IMR-90 (cell line): ENCODE results near the gene PMEPA1. TPM values are rescaled to one million over a fixed set of nuclear protein-coding genes. Genes with fewer than 3 reads are reported as not detected.

Experiments used
- ATAC-seq: fragments of 200-7000 bp; cut with Tn5 transposase; 2 replicates; pipeline ENCODE4 v1.9.1; 2020; ENCODE audit warnings: low read depth, mild to moderate bottlenecking, moderate library complexity
- BruUV-seq: library from RNA; stranded (reverse); fragments of 400-500 nt; replicated peaks from 2 replicates; lab custom pipeline; 2021; lab: Mats Ljungman, UMichigan
- CTCF ChIA-PET: fragments of 300-600 bp; formaldehyde crosslinking; extraction: SDS; loops from one replicate; lab custom pipeline; 2021; ENCODE audit warnings: antibody characterized with exemption; lab: Yijun Ruan, JAX
- POLR2A ChIA-PET: fragments of 300-600 bp; sonication (Branson Sonifier 250); formaldehyde crosslinking; loops from one replicate; lab custom pipeline; 2022; ENCODE audit warnings: antibody characterized with exemption; ENCODE audit not compliant: unreplicated experiment; lab: Charles Lee
- DNase-seq: peaks from one replicate; pipeline ENCODE4 v3.0.0; 2013
- H2AFZ ChIP-seq: replicated peaks from 2 replicates; pipeline ENCODE3; 2013; ENCODE audit warnings: low read length, mild to moderate bottlenecking; ENCODE audit not compliant: poor library complexity
- H2AK5ac ChIP-seq: 2 replicates; pipeline ENCODE4 v1.6.1; 2013; ENCODE audit warnings: low read depth, low read length, inconsistent platforms
- H2AK9ac ChIP-seq: replicated peaks from 2 replicates; pipeline ENCODE3; 2013; ENCODE audit warnings: mild to moderate bottlenecking, low read depth, low read length, moderate library complexity; ENCODE audit not compliant: poor library complexity
- H2BK120ac ChIP-seq: 2 replicates; pipeline ENCODE4 v1.6.1; 2013; ENCODE audit warnings: low read depth, low read length, inconsistent platforms
- H2BK15ac ChIP-seq: 3 replicates; pipeline ENCODE4 v1.6.1; 2013; ENCODE audit warnings: low read depth, low read length, inconsistent platforms
- H2BK20ac ChIP-seq: 2 replicates; pipeline ENCODE4 v1.6.1; 2013; ENCODE audit warnings: low read depth, mild to moderate bottlenecking, inconsistent platforms, low read length, moderate library complexity
- H2BK5ac ChIP-seq: 2 replicates; pipeline ENCODE4 v1.6.1; 2013; ENCODE audit warnings: mild to moderate bottlenecking, low read depth, low read length, inconsistent platforms; ENCODE audit not compliant: poor library complexity, severe bottlenecking
- H3K14ac ChIP-seq: replicated peaks from 2 replicates; pipeline ENCODE4 v1.6.1; 2013; ENCODE audit warnings: low read depth, low read length, inconsistent platforms
- H3K18ac ChIP-seq: 2 replicates; pipeline ENCODE4 v1.6.1; 2013; ENCODE audit warnings: low read depth, low read length, control low read depth
- H3K23ac ChIP-seq: 2 replicates; pipeline ENCODE4 v1.6.1; 2013; ENCODE audit warnings: low read depth, low read length, inconsistent platforms
- H3K27ac ChIP-seq: 2 replicates; pipeline ENCODE4 v1.5.1; 2013; ENCODE audit warnings: mild to moderate bottlenecking, control low read depth, low read length; ENCODE audit not compliant: insufficient read depth
- H3K27me3 ChIP-seq: 2 replicates; pipeline ENCODE4 v1.6.1; 2013; ENCODE audit warnings: low read length; ENCODE audit not compliant: control insufficient read depth, insufficient read depth
- H3K36me3 ChIP-seq: 2 replicates; pipeline ENCODE4 v1.6.1; 2013; ENCODE audit warnings: low read length, mixed read lengths; ENCODE audit not compliant: control insufficient read depth, insufficient read depth
- H3K4ac ChIP-seq: 2 replicates; pipeline ENCODE4 v1.6.1; 2013; ENCODE audit warnings: low read depth, low read length, inconsistent platforms
- H3K4me1 ChIP-seq: 2 replicates; pipeline ENCODE4 v1.6.1; 2013; ENCODE audit warnings: low read length, mixed read lengths; ENCODE audit not compliant: control insufficient read depth, insufficient read depth
- H3K4me2 ChIP-seq: 2 replicates; pipeline ENCODE4 v1.6.1; 2013; ENCODE audit warnings: low read depth, mild to moderate bottlenecking, control low read depth, low read length, moderate library complexity
- H3K4me3 ChIP-seq: 2 replicates; pipeline ENCODE4 v1.5.1; 2013; ENCODE audit warnings: low read depth, mild to moderate bottlenecking, control low read depth, low read length, moderate library complexity; ENCODE audit not compliant: insufficient read depth
- H3K56ac ChIP-seq: 2 replicates; pipeline ENCODE4 v1.6.1; 2013; ENCODE audit warnings: low read length, inconsistent platforms; ENCODE audit not compliant: insufficient read depth; ENCODE audit errors: extremely low read depth
- H3K79me1 ChIP-seq, 2 experiments: 2 replicates each; pipeline ENCODE4 v1.6.1; 2013; ENCODE audit warnings: low read length in 2 of 2, inconsistent platforms in 1 of 2, low read depth in 1 of 2
- H3K9ac ChIP-seq: 2 replicates; pipeline ENCODE4 v1.6.1; 2013; ENCODE audit warnings: low read depth, low read length, control low read depth
- H3K9me1 ChIP-seq: 2 replicates; pipeline ENCODE4 v1.6.1; 2013; ENCODE audit warnings: low read length, inconsistent platforms; ENCODE audit not compliant: insufficient read depth
- H3K9me3 ChIP-seq: 2 replicates; pipeline ENCODE4 v1.6.1; 2013; ENCODE audit warnings: low read length; ENCODE audit not compliant: control insufficient read depth, insufficient read depth
- H4K20me1 ChIP-seq: 2 replicates; pipeline ENCODE4 v1.6.1; 2013; ENCODE audit warnings: low read length, inconsistent platforms; ENCODE audit not compliant: insufficient read depth
- H4K5ac ChIP-seq: 2 replicates; pipeline ENCODE4 v1.6.1; 2013; ENCODE audit warnings: mild to moderate bottlenecking, low read depth, low read length, control low read depth
- H4K8ac ChIP-seq, 2 experiments: 2 replicates each; pipeline ENCODE4 v1.6.1; 2013; ENCODE audit warnings: low read depth in 2 of 2, low read length in 2 of 2, control low read depth in 1 of 2, inconsistent platforms in 1 of 2
- H4K91ac ChIP-seq: 2 replicates; pipeline ENCODE4 v1.6.1; 2013; ENCODE audit warnings: low read depth, low read length, inconsistent platforms; ENCODE audit not compliant: insufficient read depth
- BHLHE40 ChIP-seq: fragments of 150-350 bp; IDR thresholded peaks from 2 replicates; pipeline ENCODE4 v1.6.1; 2016; ENCODE audit warnings: mild to moderate bottlenecking, low read depth, low read length
- FOS ChIP-seq: fragments of 150-350 bp; IDR thresholded peaks from 2 replicates; pipeline ENCODE4 v1.6.1; 2016; ENCODE audit warnings: low read depth, low read length
- POLR2A ChIP-seq: IDR thresholded peaks from 2 replicates; pipeline ENCODE4 v1.6.1; 2012; ENCODE audit warnings: mild to moderate bottlenecking, low read depth, low read length
- RAD21 ChIP-seq: IDR thresholded peaks from 2 replicates; pipeline ENCODE4 v1.6.1; 2012; ENCODE audit warnings: low read length, improper control_type of control experiment
- SMC3 ChIP-seq: fragments of 150-350 bp; IDR thresholded peaks from 2 replicates; pipeline ENCODE4 v1.6.1; 2016; ENCODE audit warnings: low read depth, mild to moderate bottlenecking, antibody characterized with exemption, low read length, moderate library complexity
- USF2 ChIP-seq: fragments of 150-350 bp; IDR thresholded peaks from 2 replicates; pipeline ENCODE4 v1.6.1; 2017; ENCODE audit warnings: mild to moderate bottlenecking, antibody characterized with exemption, low read length, low read depth
- WGBS, 2 experiments: methylation state at CpG; one replicate each; pipeline versions ENCODE4 v1.1.5 to v1.1.7; 2013; ENCODE audit warnings: missing lambda C conversion rate in 2 of 2; ENCODE audit not compliant: insufficient read length in 1 of 2; ENCODE audit errors: extremely low coverage in 2 of 2; 5-methylcytosine and 5-hydroxymethylcytosine counted together
- dilution Hi-C: fragments of 300-500 bp; cut with HindIII; formaldehyde crosslinking; loops from one replicate; pipeline ENCODE4 v1.14.3; 2018; ENCODE audit warnings: low sequenced_read_pairs; ENCODE audit not compliant: unreplicated experiment
- in situ Hi-C: fragments of 300-500 bp; cut with MboI; formaldehyde crosslinking; loops from 3 replicates; pipeline ENCODE4 v1.14.3; 2019; ENCODE audit warnings: low sequenced_read_pairs, inconsistent platforms, mixed read lengths
- intact Hi-C: fragments of 100-400 bp; cut with micrococcal nuclease; formaldehyde crosslinking; loops from 2 replicates; pipeline ENCODE4 v1.10.0; 2022
- polyA plus RNA-seq, 3 experiments: library from polyadenylated mRNA; depleted of rRNA; stranded (reverse); fragments of >200 nt; gene quantifications; 2 replicates each; pipeline ENCODE4 v1.2.3, GENCODE V29; 2012; ENCODE audit warnings: low replicate concordance in 1 of 3
- total RNA-seq: library from RNA; depleted of rRNA; stranded (reverse); fragments of >200 nt; gene quantifications from 2 replicates; pipeline ENCODE4 v1.2.3, GENCODE V29; 2012

PMEPA1 gene
- total and polyA plus RNA-seq, 2 of the 4 experiments (the other 2 are of a cell fraction): 2.0 to 6.9 TPM

- Histone ChIP-seq H3K36me3 (no peaks in the 10 kb centered on the region), H4K5ac (no peak overlapping the region), H3K4me2 (peak overlapping the region; percentile 43; the same call in 1 of the 2 replicates), H2BK120ac (no peak overlapping the region), H2AK9ac (no peak overlapping the region), H3K14ac (no peak overlapping the region), H3K9me3 (peaks cover 3% of the 10 kb centered on the region; the same call in 1 of the 2 replicates), H3K4me1 (peaks cover 6% of the 10 kb centered on the region), H2AFZ (peak overlapping the region; percentile 77), H2BK20ac (no peak overlapping the region), H3K23ac (no peak overlapping the region), H3K4me3 (peak overlapping the region; percentile 19; the same call in 1 of the 2 replicates), H4K20me1 (no peaks in the 10 kb centered on the region; the same call in 1 of the 2 replicates), H3K18ac (no peak overlapping the region), H3K27ac (no peak overlapping the region), H4K8ac (no peak overlapping the region), H3K79me1 (no peaks in the 10 kb centered on the region), H4K91ac (no peak overlapping the region), H2BK15ac (no peak overlapping the region), H3K27me3 (peaks cover 21% of the 10 kb centered on the region), H2BK5ac (no peak overlapping the region), H2AK5ac (no peak overlapping the region), H3K56ac (no peak overlapping the region), H3K9ac (no peak overlapping the region), H3K4ac (no peak overlapping the region), H3K9me1 (no peaks in the 10 kb centered on the region)
- WGBS, 2 experiments: 13% methylated on average over 3 of the region's 29 CpGs; no CpG with 5 or more reads in 1 of the 2 experiments
- POLR2A ChIA-PET: no interaction called here
- intact Hi-C loops: no loop called here
- dilution Hi-C loops: no loop called here
- no TSS peak for BruUV-seq
- no peak for TF ChIP-seq POLR2A
- peak; percentile 81 for TF ChIP-seq BHLHE40
- peak; percentile 29; the same call in 1 of the 2 replicates for TF ChIP-seq FOS
- TF ChIP-seq RAD21: no peak
- 0 out of 2 replicates have a peak, but pooled peaks have one; percentile 6 for TF ChIP-seq SMC3
- TF ChIP-seq USF2: no peak
- peak; percentile 50 for DNase-seq
- CTCF ChIA-PET: no interaction called here
- in situ Hi-C loops: no loop called here
- ATAC-seq: peak; percentile 83
Observed at GRCh38 chr20:57748601-57749130, 38.9 kb upstream of the PMEPA1 start.
